GM10266 (cell line): Measurements from ENCODE around the gene OR52N2.

ENCODE experiments used
- DNase-seq: peaks from one replicate; pipeline ENCODE4 v3.0.0; 2012; ENCODE audit errors: extremely low spot score
- CTCF ChIP-seq: IDR thresholded peaks from 2 replicates; pipeline ENCODE4 v1.5.1; 2012; ENCODE audit warnings: mild to moderate bottlenecking, low read depth; ENCODE audit not compliant: control insufficient read depth, insufficient read depth; ENCODE audit errors: missing control alignments

Gene OR52N2

DNA sequence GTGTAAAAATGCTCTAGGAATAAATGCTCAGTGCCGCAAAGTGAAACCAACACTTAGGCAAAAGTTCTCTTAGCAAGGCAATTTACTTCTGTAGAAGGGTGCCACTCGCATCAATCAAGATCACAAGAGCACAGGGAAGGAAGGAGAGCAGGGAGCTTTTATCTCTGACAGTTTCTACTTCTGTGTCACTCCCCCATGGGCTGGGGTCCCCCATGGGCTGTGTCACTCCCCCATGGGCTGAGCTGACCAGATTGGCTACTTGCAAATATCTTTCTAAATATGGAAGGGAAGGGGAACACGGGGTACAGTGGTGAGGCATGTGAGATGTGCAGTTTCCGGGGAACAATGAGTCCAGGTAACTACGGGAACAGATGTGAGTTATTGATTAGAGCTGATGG, 397 bp downstream of the OR52N2 start:
- no peak for DNase-seq

DNA sequence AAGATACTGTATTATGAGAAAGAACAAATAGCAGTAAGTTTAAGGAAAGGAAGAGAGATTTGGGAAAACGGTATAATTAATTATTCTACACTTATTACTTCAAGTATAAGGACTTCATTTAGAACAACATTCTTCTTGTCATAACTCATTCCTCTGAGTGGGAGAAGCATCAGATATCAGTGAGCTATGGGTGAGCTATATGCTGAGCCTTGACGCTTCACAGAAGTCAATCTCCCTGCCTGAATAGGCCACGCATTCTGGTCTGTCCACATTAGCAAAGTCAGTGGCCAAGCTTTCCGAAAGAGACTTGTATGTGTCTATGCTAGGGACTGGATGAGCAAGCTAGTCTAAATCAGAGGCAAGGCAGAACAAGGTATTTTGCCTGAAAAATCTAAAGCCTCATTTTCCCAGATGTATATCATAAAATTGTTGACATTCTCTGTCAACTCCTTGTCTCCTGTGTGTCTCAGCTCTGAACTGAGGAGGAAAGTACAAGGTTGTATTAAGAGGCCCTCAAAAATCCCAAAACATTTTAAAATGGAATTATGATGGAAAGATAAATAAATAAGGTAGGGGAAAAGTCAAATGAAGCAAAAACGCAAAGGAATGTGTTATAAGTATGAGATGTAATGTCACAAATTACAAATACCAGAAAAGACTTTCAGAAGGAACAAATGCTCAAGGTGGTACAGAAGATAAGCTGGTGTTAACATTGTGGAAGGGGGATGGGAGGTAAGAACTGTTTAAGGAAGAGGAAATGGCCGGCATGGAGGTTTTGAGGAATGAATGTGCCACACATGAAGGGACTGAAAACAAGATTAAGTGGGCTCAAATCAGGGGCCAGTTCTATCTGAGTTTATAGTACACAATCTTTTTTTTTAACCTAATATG, 1.4 kb downstream of the OR52N2 start:
- DNase-seq = no peak
- no peak for TF ChIP-seq CTCF

More for the DNA sequence above, 397 bp downstream of the OR52N2 start:
- no peak for TF ChIP-seq CTCF

DNA sequence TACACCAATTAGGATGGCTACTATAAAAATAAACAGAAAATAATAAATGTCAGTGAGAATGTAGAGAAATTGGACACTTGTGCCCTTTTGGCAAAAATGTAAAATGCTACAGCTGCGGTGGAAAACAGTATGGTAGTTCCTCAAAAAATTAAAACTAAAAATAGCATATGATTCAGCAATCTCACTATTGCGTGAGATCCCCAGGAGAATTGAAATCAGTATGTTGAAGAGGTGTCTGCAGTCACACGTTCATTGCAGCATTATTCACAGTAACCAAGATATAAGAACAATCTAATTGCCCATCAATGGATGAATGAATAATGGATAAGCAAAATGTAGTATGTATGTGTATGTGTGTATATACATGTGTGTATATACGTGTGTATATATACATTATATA, 6.8 kb downstream of the OR52N2 start:
- TF ChIP-seq CTCF = no peak
- no peak for DNase-seq

- peak; percentile 18 for DNase-seq
- no peak for TF ChIP-seq CTCF
Measured at GRCh38 chr11:5818245-5818886, 9.6 kb downstream of the OR52N2 start.

- no peak for TF ChIP-seq CTCF
- no peak for DNase-seq
Measured at GRCh38 chr11:5831196-5831829, 22.6 kb downstream of the OR52N2 start.

DNA sequence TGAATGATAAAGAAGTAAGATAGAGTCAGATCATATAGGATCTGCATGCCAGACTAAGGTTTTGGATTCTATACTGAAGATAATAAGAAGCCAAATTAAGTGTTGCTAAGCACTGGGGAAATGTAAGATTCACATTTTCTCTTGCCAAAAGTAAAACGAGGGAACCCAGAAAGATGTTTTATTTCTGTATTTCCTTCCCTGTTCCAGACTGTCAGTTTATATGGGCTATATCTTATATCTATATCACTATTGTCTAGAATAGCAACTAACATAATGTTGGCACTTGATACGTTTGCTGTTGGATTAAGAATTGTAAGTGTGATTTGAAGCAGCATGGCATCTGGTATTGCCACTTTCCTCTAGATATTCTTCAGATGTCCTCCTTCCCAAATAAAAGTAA, 24.7 kb downstream of the OR52N2 start:
- TF ChIP-seq CTCF = no peak
- no peak for DNase-seq

GRCh38 chr11:5837695-5838094, 29.0 kb downstream of the OR52N2 start:
- no peak for TF ChIP-seq CTCF
- no peak for DNase-seq
